ENCODE data around the gene NEAT1.

The NEAT1 gene

DNA sequence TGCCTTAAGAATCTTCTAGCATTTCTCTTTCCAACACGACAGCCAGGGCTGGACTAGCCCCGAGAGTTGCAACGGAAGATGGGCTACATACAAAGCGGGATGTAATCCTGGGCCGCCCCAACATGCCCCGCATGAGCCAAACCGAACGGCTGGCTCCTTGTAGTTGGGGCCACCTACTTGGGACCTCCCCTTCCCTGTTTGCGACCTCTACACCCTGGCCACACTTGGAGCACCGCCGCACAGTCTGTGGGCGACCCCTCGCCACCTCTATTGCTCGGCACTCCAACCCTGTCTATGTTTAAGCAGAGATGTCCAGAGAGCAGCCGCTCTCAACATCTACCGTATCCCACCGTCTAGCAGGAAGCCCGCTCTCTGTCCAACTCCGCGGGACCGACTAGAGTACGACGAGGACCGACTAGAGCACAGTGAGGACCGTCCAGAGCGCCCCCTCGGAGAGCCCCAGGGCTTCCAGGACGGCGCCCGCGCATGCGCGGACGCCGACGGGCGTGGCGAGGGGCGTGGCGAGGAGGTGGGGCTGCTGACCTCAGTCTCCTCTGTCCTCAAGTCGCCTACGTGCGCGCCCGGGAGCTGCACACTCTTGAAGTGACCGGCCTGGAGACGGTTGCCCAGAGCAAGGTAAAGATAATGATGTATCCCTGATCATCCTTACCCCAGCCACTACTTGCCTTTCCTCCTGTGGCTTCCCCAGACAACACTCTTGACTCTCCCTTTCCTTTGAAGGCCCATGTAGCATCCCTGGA lies 32.3 kb downstream of the NEAT1 start:
- TF ChIP-seq, protein P1, sequence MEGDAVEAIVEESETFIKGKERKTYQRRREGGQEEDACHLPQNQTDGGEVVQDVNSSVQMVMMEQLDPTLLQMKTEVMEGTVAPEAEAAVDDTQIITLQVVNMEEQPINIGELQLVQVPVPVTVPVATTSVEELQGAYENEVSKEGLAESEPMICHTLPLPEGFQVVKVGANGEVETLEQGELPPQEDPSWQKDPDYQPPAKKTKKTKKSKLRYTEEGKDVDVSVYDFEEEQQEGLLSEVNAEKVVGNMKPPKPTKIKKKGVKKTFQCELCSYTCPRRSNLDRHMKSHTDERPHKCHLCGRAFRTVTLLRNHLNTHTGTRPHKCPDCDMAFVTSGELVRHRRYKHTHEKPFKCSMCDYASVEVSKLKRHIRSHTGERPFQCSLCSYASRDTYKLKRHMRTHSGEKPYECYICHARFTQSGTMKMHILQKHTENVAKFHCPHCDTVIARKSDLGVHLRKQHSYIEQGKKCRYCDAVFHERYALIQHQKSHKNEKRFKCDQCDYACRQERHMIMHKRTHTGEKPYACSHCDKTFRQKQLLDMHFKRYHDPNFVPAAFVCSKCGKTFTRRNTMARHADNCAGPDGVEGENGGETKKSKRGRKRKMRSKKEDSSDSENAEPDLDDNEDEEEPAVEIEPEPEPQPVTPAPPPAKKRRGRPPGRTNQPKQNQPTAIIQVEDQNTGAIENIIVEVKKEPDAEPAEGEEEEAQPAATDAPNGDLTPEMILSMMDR (IDR thresholded peaks at IDR 0.05) = no peak

DNA sequence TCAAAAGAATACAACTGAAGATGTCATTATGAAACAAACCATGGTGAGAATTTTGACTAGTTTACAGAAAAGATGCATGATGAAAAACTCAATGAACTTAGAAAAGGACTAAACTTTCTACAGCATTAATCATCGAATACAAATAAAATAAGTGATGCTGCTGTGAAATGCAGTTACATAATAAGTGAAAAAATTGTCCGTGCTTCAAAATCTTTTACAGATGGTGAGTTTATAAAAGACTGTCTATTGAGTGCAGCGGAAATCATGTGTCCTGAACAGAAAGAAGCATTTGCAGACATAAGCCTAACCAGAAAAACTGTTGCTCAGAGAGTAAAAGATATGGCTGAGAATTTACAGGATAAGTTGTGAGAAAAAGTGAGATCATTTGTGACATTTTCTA lies 33.8 kb downstream of the NEAT1 start:
- TF ChIP-seq, protein P1 (IDR thresholded peaks at IDR 0.05) = no peak

DNA sequence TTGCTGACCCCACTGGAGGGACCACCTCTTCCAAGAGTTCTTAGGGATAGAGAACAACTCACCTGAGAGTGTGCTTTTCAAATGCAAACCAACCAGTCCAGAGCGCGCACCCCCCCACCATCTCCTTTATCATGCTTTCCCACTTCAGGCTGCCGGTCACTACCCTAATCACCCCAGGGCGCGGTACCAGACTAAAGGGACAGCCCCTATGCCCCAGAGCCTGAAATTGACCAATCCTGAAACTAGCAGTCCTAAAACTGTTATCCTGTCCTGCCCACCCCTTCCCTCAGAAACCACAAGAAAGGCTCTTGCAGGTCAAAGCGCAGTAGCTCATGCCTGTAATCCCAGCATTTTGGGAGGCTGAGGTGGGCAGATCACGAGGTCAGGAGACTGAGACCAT lies 37.0 kb downstream of the NEAT1 start:
- TF ChIP-seq, protein P1 (IDR thresholded peaks at IDR 0.05) = no peak

DNA sequence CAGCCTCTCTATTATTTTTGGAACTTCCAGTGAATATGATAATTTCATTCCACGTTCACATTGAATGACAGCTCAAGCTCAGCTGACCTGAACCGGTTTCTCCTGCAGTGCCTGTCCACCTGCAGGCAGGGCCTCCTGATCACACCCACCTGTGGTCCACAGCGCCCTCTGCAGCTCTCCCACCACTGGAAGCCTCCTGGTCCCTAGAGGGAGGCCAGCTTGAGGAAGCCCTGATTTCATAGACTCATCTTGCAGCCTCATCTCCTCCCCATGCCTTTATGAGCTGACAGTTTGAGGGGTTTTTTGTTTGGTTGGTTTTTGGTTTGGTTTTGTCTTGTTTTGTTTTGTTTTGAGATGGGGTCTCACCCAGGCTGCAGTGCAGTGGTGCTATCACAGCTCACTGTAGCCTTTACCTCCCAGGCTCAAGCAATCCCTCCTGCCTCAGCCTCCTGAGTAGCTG lies 46.3 kb downstream of the NEAT1 start:
- TF ChIP-seq, protein P1 (IDR thresholded peaks at IDR 0.05) = peak; percentile 68; the same call in 1 of the 2 replicates

DNA sequence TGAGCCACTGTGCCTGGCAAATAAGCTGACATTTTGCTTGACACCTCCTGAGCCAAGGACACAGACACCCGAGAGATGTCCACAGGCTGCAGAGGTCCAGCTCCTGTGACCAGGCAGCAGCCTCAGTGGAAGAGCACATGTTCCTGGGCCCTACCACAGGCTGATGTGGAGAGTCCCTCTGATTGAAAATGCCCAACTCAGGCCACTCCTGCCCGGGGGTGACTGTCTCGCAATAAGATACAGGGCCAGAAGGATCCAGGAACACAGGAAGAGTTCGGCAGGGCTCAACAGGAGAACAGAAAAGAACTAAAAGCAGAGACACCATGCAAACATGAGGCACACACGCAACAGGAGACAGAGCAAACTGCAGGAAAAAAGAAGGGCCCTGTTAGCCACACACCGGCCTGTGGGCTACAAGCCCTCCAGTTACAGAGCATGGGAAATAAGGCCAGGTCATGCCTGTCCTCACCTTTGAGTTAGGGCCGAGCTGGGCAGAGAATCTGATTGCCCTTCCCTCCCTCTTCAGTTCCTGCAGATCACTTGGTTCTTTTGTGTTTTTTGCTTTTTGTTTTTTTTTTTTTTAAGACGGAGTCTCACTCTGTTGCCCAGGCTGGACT lies 47.9 kb downstream of the NEAT1 start:
- TF ChIP-seq, protein P1 (IDR thresholded peaks at IDR 0.05) = no peak

DNA sequence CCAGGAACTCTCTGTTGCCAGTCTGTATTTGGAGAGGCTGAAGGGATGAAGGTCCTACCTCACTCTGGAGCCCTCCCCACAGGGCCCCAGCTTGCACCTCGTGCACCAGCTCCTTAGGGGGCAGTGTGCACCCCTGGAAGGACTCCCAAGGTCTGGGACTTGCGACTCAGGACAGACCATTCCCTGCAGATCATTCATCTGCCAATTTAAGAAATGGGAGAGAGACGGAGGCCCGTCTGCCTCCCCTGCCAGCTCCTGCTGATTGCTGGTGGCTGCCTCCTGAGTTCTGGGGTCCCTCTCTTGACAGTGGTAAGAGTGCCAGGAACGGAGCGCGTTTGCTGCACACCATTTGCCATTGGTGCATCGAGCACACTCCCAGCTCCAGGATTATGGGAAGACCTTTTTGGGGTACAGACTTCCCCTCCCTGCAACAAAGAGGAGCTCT lies 48.9 kb downstream of the NEAT1 start:
- TF ChIP-seq, protein P1 (IDR thresholded peaks at IDR 0.05) = peak; percentile 52; the same call in 1 of the 2 replicates

DNA sequence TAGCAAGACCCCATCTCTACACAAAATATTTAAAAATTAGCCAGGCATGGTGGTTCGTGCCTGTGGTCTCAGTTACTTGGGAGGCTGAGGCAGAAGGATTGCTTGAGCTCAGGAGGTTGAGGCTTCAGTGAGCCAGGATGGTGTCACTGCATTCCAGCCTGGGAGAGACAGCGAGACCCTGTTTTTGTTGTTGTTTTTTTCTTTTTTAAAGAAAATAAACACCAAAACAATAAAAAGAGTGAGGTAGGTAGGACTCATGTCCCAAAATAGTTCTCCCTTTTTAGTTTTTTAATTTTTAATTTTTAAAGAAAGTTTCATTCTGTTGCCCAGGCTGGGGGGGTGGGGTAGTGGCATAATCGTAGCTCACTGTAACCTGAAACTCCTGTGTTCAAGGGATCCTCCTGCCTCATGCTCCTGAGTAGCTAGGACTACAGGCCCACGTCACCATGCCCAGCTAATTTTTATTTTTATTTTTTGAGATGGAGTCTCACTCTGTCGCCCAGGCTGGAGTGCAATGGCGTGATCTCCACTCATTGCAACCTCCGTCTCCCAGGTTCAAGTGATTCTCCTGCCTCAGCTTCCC lies 50.8 kb downstream of the NEAT1 start:
- TF ChIP-seq, protein P1 (IDR thresholded peaks at IDR 0.05) = no peak
